GM23338 (cell line): ENCODE results near the gene PRSS33.

Experiments used
- CTCF ChIP-seq, 2 experiments: fragments of 200-600 bp in 1 of 2; sonication (generic) in 1 of 2; conservative IDR thresholded peaks; 2 replicates each; pipeline versions ENCODE4 v1.5.1 to v1.6.1; 2016 to 2017; ENCODE audit warnings: antibody characterized with exemption in 2 of 2, low read depth in 2 of 2, mild to moderate bottlenecking in 2 of 2, moderate library complexity in 1 of 2
- EZH2 ChIP-seq: fragments of 200-600 bp; sonication (generic); IDR thresholded peaks from one replicate; pipeline ENCODE4 v1.8.0; 2017; ENCODE audit warnings: antibody characterized with exemption, mild to moderate bottlenecking, low read depth; ENCODE audit not compliant: unreplicated experiment
- POLR2AphosphoS5 ChIP-seq: IDR thresholded peaks from 2 replicates; pipeline ENCODE4 v1.6.1; 2016; ENCODE audit warnings: antibody characterized with exemption, low read depth
- ZNF114 ChIP-seq: fragments of 250-450 bp; sonication (Bioruptor Pico); IDR thresholded peaks from 2 replicates; pipeline ENCODE4 v1.5.0; 2020; ENCODE audit warnings: mild to moderate bottlenecking, moderate library complexity

DNA sequence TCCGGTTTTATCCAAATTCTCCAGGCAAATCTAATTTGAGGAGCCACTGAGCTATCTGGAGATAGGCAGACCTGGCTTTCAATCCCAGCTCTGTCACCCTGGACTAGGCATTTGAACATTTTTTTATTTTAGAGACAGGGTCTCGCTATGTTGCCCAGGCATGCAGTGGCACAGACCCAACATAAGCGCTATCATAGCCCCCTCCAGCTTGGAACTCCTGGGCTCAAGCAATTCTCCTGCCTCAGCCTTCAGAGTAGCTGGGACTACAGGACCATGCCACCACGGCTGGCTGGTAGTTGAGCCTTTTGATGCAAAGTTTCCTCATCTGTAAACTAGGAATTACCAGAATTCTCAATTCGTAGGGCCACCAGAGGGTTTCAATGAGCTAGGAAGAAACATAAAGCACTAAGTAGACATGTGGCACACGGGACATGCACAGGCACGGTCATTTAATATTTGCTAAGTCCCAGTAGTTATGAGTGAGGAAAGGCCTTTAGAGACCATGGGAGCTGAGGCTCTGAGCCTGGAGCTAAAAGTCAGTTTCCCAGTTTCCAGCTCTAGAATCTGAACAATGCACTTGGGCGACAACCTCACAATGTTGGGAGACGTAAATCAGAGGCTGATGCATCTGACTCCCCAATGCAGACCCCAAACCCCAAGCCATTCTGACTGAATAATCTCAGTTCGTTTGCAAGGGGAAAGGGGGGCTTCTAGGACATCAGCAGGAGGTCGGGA, 11.4 kb downstream of the PRSS33 start:
- TF ChIP-seq CTCF (conservative IDR thresholded peaks at IDR 0.05; ENCODE audit: low read depth in 2 of 2) (no peak), EZH2 (no peak), POLR2AphosphoS5 (no peak), ZNF114 (CRISPR knock-in tag) (no peak)
